Fibroblast of skin of left quadriceps (primary cell): ENCODE data around the gene PLXNA1.

ENCODE experiments used
- DNase-seq, 2 experiments: peaks; one replicate each; pipeline ENCODE4 v3.0.0-alpha.2; 2013; ENCODE audit warnings: low read depth in 2 of 2

PLXNA1 gene

DNA sequence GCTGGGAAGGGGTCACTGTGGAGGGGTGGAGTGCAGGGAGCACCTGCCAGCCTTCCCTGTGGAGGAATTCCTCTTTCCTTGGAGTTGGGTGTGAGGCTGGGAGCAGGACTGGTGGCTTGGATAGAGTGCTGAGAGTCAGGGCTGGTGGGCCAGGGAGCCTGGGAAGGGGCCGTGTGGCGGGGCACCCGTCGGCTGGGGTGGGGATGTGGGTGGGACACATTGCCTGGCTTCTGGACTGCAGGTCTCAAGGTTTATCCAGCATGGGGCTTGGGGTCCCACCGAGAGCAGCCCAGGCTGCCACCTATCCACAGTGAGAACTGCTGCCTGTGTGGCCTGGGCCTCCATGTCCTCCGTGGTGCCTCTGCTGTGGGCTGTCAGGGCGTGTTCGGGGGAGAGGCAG lies 4.7 kb downstream of the PLXNA1 start:
- no peak for DNase-seq

DNA sequence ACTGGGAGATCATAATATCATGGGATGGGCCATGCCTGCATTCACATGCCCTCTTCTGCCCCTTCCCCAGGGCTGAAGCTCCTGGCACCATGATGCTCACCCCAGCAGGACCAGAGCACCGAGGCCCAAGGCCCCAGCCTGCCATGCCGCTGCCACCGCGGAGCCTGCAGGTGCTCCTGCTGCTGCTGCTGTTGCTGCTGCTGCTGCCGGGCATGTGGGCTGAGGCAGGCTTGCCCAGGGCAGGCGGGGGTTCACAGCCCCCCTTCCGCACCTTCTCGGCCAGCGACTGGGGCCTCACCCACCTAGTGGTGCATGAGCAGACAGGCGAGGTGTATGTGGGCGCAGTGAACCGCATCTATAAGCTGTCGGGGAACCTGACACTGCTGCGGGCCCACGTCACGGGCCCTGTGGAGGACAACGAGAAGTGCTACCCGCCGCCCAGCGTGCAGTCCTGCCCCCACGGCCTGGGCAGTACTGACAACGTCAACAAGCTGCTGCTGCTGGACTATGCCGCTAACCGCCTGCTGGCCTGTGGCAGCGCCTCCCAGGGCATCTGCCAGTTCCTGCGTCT lies 5.6 kb downstream of the PLXNA1 start:
- DNase-seq: no peak

DNA sequence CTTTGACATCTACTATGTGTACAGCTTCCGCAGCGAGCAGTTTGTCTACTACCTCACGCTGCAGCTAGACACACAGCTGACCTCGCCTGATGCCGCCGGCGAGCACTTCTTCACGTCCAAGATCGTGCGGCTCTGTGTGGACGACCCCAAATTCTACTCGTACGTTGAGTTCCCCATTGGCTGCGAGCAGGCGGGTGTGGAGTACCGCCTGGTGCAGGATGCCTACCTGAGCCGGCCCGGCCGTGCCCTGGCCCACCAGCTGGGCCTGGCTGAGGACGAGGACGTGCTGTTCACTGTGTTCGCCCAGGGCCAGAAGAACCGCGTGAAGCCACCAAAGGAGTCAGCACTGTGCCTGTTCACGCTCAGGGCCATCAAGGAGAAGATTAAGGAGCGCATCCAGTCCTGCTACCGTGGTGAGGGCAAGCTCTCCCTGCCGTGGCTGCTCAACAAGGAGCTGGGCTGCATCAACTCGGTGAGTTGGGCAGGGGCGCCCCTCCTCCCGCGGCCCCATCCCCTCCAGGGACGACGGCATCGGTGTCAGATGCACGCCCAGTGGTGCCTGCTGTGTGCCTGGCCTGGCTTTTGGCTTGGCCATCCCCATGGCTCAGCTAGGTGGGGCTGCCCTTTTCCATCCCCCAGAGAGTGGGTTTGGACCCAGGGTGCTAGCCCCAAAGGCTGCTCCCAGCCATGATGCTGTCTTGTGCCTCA lies 6.6 kb downstream of the PLXNA1 start:
- DNase-seq: no peak

DNA sequence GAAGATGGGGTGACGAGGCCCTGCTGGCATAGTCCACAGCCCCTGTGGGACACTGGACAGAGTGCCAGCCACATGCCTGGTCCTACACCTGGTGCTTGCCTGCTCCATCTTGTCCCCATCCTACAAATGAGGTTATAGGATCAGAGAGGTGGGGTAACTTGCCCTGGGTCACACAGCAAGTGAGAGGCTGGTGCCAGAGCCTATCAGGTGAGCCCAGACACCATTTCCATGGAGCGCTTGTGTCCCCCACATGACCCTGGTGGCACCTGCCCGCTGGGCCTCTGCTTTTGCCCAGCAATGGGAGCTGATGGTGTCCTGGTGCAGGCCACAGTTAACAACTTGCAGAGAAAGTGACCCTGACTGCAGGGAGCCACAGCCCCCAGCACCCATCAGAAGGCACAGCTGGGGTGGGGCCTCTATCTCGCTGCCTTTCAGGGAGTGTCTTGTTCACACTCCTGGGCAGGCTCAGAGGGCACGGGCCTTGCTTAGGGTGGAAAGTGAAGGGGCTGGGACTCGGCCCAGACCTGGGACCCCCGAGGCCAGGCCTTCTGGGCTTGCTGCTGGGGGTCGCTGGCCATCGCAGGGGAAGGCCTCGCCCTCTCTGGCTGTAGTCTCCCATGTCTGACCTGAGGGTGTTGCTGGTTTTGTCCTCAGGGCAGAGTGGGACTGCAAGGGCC lies 7.2 kb downstream of the PLXNA1 start:
- DNase-seq: no peak

DNA sequence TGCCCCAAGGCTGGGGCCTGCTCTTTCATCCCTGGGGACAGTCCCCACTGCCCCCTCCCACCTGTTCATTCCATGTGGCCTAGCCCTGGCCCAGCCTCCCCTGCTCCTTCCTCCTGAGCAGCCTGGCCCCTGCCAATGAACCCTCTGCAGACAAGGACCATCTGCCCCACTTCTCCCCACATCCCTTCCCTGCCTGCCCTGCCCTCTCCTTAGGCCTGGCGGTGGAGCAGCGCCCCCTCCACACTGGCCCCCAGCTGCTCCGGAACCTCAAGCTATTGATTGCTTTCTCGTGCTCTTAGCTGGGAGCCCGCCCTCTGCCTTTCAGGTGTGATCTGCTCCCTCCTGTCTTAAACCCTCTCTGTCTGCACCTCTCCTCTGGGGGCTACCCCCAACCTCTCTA lies 8.0 kb downstream of the PLXNA1 start:
- no peak for DNase-seq

DNA sequence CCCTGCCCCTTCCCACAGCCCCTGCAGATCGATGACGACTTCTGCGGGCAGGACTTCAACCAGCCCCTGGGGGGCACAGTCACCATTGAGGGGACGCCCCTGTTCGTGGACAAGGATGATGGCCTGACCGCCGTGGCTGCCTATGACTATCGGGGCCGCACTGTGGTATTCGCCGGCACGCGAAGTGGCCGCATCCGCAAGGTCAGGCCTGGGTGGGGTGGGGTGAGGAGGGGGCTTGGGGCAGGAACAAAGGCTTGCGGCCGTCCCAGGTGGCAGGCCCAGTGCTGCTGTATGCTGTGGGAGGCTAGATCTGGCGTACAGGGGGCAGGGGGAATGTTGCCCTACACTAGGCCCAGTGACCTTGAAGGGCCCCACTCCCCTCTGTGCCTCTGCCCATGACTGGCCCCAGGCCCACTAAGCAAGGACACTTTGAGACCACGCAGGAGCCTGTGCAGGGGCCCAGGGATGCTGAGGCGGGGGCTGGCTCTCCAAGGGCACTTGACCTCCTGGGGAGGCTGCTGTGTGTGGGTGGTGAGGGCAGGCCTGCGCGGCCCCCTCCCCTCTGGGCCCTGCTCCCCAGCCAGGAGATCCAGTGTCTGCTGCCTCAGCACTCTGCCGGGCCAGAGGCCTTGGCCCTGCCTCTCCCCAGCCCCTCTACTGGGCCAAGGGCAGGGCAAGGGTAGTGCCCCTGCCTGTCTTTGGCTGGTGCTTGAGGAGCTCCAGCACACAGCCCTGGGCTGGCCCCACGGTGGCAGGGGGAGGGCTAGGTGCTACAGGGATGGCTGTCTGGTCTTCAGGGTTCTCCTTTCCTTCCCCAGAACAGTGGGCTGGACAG lies 8.7 kb downstream of the PLXNA1 start:
- no peak for DNase-seq

DNA sequence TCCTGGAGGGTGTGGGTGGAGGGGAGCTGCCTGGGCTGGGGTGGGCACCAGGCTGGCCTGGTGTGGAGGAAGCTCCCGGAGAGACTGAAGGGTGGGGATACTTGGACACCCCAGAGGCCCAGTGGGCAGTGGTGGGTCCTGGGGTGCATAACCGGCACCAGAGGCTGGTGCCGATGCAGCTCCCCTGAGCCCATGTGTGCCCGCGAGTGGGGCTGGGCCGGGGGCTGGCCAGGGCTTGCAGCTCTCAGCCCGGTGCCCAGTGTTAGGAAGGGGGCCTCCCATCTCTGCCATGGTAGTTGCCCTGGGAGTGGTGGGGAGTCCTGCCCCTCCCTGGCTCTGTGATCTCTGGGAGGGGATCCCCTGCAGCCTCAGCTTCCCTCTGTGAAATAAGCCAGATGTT lies 9.3 kb downstream of the PLXNA1 start:
- DNase-seq: no peak

DNA sequence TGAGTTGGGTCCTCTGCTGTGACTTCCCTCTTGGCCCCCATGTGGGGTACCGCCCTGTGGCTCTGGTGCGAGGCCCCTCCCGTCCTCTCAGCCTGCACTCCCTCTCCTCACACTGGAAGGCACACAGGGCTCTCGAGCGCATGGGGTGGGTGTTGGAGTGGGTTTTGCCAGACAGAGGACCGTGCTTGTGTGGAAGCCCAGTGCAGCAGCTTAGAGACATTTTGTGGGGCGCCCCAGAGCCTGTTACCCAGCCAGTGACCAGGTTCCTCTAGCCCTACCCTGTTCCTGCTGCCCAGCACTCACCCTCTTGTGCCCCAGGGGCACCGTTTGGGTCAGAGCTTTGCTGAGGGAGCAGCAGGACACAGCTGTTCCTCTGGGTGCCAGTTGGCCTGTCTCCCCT lies 9.9 kb downstream of the PLXNA1 start:
- no peak for DNase-seq

DNA sequence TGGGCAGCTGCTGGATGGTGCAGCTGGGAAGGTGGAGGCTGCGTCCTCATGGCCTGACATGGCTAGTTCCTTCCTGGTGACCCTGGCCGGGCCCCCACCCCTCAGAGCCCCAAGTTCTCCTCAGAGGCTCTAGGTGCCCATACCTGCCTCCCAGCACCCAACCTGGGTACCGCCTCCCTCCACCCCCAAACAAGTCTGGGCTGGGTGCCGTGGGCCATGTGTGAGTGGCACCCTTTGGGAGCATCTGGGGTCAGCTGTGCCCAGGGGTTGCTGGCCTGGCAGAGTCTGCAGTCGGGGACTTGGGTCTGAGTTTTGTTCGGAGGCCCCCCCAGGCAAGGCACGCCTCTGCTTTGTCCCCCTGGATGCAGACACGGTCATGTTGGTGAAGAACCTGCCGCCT lies 10.5 kb downstream of the PLXNA1 start:
- DNase-seq: no peak

DNA sequence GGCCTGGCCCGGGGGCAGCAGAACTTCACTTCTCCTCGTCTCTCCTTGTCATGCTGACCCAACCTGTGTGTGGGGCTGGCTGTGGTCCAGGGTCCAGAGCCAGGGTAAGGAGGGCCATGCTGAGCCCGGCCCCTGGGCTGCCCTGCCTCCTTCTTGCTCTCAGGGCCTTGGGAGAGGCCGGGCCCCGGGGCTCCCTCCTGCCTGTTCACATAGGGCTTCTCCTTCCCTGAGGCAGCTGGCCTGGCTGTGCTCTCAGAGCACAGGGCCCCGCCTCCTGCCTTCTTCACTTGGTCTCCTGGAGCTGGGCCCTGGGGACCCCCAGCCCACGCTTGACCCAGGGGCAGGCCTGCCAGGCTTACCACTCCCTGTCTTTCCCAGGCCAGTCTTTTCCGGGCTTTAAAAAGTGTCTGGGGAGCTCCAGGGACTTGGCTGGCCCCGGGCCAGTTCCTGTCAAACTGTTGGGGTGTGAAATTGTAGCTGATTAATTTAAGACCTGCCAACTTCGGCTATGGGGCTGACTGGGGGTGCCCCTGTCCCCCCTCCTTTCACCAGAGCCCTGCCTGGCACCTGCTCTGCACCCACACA lies 11.8 kb downstream of the PLXNA1 start:
- no peak for DNase-seq

DNA sequence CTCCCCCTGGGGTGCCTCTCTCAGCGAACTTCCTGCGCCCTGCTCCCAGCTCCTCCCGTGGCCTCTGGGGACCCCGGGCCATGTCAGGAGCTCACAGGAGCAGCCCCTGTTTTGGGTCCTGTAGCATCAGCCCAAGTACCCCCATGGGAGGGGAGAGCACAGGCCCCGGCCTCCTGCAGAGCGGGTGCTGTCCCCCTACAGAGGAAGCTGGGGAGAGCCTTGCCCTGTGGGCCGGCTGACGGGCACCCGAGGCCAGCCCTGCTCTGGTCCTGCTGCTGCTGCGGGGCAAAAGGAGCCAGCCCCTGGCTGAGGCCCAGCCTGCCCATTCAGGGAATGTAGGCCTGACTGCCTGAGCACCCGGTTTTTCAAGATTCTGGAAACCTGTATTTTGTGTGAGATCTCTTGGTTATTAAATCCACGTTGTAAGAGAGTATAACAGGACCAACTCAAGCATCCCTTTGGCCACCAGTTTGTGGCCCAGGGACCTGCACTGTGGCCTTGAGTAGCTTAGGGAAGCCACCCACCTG lies 12.4 kb downstream of the PLXNA1 start:
- DNase-seq: no peak

DNA sequence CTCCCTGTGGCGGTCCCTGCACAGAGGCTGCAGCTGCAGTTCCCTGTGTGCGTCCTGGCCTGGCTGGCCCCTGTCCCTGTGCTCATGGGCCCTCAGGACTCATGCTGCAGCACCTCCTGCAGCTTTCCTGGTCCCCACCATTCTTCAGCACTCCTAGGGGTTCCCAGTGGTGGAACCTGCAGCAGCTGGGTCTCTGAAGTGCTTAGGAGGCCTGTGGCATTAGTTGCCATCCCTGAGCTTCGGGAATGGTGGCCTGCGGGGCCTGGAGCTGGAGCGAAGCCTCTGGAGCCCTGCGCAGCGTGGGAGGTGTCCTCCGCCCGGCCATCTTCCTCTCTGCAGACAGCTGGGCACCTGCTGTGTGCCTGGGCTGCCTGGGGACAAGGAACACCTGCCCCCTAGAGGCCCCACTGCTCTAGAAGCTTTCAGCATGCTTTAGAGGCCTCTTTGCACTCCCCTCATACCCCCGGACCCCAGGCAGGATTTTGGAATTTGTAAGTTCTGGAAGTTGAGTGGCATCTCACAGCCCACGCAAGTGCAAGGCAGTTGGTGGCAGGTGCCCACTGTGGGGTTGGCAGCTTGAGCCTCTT lies 13.1 kb downstream of the PLXNA1 start:
- DNase-seq: no peak

DNA sequence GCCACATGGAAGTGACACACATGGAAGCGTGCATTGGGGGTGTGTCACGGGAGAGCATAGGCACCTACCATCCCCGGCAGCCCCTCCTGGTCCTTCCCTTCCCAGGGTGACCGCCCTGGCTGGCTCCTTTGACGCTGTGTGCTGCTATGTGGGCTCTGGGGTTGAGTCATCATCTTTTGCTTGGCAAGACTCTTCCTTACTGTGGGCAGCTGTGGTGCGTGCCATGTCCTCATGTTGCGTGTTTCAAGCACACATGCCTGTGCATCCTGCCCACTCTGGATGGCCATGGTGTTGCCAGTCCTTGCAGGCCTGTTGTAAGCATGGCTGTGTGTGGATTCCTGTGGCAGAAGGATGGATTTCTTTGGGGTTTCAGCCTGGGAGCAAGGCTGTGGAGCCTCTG lies 14.0 kb downstream of the PLXNA1 start:
- no peak for DNase-seq

DNA sequence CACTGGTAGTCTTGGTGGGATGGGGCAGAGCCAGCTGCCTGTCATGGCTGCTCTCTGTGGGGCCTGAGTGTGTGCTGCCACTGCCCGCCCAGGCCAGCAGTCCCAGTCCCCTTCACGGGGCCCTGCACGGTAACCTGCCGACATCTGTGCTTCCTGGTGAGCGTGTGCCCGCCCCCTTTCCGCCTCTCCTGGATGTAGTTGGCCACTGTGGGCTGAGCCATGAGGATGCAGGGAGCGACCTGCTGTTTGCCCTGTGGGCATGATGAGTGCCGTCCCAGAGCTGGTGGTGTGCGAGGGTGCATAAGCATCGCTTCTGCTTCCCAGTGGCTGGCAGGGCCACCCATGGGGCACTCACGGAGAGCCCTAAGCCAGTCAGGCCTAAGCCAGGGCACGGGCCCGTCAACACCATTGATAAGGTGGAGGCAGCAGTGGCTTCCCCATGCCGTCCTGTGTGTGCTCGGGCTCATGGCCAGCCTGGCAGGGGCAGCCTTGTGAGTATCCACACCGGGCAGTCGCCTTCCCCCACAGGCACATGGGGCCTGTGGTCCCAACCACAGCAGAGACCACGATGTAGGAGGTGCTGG lies 14.6 kb downstream of the PLXNA1 start:
- no peak for DNase-seq

DNA sequence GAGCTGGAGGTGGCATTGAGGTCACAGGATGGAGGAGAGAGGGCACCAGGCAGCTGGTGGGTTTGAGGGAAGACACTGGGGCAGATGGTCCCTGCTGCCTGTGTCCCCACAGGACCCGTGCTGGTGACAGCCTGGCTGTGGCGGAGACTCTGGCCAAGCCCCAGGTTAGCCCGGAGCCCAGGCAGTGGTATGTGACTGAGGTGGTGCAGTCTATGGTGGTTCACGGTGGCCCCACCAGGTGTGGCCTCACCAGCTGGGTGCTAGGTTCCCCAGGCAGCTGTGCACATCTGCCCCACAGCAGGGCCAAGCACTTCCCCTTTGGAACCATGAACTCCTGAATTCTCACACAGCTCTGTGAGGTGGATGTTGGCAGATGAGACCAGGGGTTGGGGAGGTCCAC lies 15.4 kb downstream of the PLXNA1 start:
- DNase-seq: no peak

DNA sequence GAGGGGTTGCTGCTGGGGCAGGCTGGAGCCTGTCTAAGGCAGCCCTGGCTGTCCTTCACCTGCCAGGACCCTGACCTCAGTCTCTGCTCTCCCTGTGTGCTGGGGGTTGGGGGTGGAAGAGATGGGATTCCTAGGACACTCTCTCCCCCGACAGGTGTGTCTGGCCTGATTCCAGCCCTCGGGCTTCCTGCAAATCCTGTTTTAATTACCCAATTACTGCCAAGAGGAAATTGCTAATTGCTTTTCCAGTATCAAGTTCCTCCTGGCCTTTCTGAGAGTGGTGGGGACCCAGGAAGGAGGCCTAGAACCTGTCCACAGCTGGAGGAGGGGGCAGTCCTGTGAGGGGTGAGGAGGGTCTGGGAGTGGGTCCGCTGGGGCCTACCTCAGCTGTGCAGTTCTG lies 15.8 kb downstream of the PLXNA1 start:
- DNase-seq: no peak

DNA sequence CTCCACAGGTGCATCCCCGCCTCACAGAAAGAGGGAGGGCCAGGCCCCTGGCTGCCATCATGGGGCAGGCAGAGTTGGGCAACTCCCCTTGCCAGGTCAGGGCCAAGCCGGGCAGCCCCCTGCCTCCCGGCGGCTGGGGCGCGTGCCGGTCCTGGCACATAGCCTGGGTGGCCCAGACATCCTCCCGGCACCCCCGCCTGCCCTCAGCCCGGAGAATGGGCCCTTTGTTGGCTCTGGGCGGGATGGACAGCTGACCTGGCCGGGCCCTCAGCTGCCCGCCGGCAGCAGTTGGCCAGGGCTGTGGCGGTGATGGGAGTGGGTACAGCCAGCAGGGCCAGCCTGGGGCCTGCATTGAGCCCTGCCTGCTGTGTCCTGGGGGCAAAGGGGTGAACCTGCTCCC lies 16.5 kb downstream of the PLXNA1 start:
- no peak for DNase-seq

DNA sequence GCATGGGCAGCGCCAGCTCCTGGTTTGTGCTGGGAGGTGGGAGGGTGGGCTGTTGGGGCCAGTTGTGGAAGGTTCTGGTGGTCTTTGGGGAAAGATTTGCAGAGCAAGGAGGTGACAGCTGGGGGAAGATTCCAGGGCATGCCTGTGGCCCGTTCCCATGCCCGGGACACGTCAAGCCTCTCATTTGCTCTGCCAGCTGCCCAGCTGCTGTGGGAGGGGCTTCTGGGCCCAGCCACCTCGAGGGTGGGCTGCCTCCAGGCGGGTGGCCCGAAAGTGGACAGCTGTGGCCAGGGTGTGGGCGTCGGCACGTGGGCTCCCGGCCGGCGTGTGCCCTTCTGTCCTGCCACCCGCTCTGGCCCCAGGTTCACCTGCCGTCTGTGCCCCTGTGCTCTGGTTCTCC lies 17.2 kb downstream of the PLXNA1 start:
- DNase-seq: no peak

DNA sequence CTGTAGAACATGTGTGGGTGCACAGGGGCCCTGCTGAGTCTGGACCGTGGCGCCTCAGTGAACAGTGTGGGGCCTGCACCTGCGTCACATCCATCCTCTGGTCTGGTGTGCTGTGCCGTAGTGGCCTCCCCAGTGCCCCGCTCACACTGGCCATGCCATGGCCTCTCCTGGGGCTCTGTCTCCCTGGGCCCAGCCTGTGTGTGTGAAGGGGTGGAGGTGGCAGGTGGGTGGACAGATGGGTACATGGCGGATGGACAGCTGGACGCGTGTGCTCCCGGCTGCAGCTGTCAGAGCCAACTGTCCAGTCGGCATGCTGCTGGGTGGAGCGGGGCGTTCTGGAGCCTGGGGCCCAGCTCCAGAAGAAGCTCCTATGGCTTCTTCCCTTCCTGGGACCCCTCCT lies 17.8 kb downstream of the PLXNA1 start:
- no peak for DNase-seq

DNA sequence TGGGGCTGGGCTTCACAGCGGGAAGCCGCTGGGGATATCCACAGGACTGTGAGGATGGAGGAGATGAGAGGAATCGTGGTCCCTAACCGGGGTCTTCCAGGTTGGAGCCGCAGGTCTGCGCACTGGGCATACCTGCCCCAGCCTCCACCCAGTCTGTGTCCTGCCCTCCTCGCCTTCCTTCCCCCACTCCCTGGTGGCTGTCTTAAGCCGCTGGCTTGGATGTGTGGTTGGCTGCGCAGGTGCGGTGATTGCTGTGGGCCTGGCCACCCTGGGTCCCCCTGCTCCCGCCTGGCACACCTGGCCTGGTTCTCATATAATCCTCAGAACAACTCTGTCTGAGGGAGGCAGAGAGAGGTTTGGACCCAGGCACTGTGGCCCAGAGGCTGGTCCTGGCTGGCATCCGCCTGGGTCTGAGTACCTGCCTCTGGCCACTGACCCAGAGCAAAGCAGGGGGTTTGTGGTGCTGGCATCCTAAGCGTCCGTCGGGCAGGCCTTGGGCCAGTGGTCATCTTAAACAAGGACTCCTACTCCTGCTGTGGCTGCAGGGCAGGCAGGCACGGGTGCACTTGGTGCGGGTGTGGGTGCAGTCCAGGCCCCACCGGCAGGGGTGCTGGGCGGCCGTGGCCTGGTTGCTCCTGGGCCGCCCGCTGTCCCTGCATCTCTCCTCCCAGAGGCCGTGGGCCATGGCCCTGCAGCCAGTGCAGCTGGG lies 18.7 kb downstream of the PLXNA1 start:
- DNase-seq: no peak
